CD4-positive, alpha-beta T cell treated with Interleukin-12 subunit alpha and Interleukin-12 subunit beta, for 1 hour (primary cell): Measurements from ENCODE around the gene RHBDD3.

Experiments used
- DNase-seq: peaks from one replicate; pipeline ENCODE4 v3.0.0-alpha.2; 2020

The RHBDD3 gene

GRCh38 chr22:29306175-29306834 lies 38.5 kb upstream of the RHBDD3 start, which contains the start of gene GAS2L1:
Gene GAS2L1 (plus strand): TSS chr22:29306650. CDS start chr22:29308106, 1,456 bp downstream.
- DNase-seq = peak; percentile 37

- DNase-seq = no peak
Observed at GRCh38 chr22:29305836-29306174, 38.0 kb upstream of the RHBDD3 start.

GRCh38 chr22:29302681-29303465 lies 35.1 kb upstream of the RHBDD3 start:
- DNase-seq = no peak

GRCh38 chr22:29302402-29302680 lies 34.6 kb upstream of the RHBDD3 start:
- DNase-seq = no peak

- no peak for DNase-seq
Observed at GRCh38 chr22:29301716-29302401, 34.1 kb upstream of the RHBDD3 start.

GRCh38 chr22:29300807-29301601 lies 33.2 kb upstream of the RHBDD3 start:
- DNase-seq = no peak

GRCh38 chr22:29300467-29300806 lies 32.7 kb upstream of the RHBDD3 start:
- DNase-seq = no peak

GRCh38 chr22:29299136-29299900 lies 31.5 kb upstream of the RHBDD3 start:
- no peak for DNase-seq

- DNase-seq = no peak
Observed at GRCh38 chr22:29298641-29299040, 30.9 kb upstream of the RHBDD3 start.

GRCh38 chr22:29292379-29292778 lies 24.6 kb upstream of the RHBDD3 start:
- DNase-seq = no peak

- DNase-seq = no peak
Observed at GRCh38 chr22:29291215-29291614, 23.4 kb upstream of the RHBDD3 start.

GRCh38 chr22:29290061-29290460 lies 22.3 kb upstream of the RHBDD3 start:
- DNase-seq = no peak

- no peak for DNase-seq
Observed at GRCh38 chr22:29288837-29289236, 21.1 kb upstream of the RHBDD3 start.

GRCh38 chr22:29284196-29284595 lies 16.4 kb upstream of the RHBDD3 start:
- no peak for DNase-seq

- DNase-seq = no peak
Observed at GRCh38 chr22:29277927-29278326, 10.1 kb upstream of the RHBDD3 start.

GRCh38 chr22:29275819-29276565 lies 8.2 kb upstream of the RHBDD3 start:
- no peak for DNase-seq

- no peak for DNase-seq
Observed at GRCh38 chr22:29275167-29275566, 7.4 kb upstream of the RHBDD3 start.

- no peak for DNase-seq
Observed at GRCh38 chr22:29272624-29273023, 4.8 kb upstream of the RHBDD3 start.

GRCh38 chr22:29270475-29271271 lies 2.9 kb upstream of the RHBDD3 start:
- no peak for DNase-seq

GRCh38 chr22:29269731-29270474 lies 2.1 kb upstream of the RHBDD3 start:
- peak; percentile 11 for DNase-seq
